Measurements from ENCODE around the gene MCOLN2. TPM values are rescaled to one million over a fixed set of nuclear protein-coding genes. Genes with fewer than 3 reads are reported as not detected.

The MCOLN2 gene
- total and polyA plus RNA-seq, 2 of the 13 experiments (the other 11 are each of a cell fraction or from before 2014, with no cell fraction given), result not detected

- TF ChIP-seq MEIS2 (CRISPR knock-in tag; IDR thresholded peaks at IDR 0.05) (no peak), U2AF2 (IDR thresholded peaks at IDR 0.05; ENCODE audit: low read depth, low read length) (no peak), ELF4 (CRISPR knock-in tag; IDR thresholded peaks at IDR 0.05; ENCODE audit: borderline replicate concordance) (no peak)
Measured at GRCh38 chr1:84939151-84939550, 57.8 kb downstream of the MCOLN2 start (continued).

- no peak overlapping the region for H3K27ac ChIP-seq (ENCODE audit: extremely low read length, insufficient read depth, low read length)
- in situ Hi-C loops (cut with HindIII; ENCODE audit: extremely low pct_ligation_motif_present, low pct_unique_long_range_greater_than_20kb), result loop anchor here (10.0 kb wide), 1 partner anchor 161 kb away; no protein-coding TSS in a partner anchor
- intact Hi-C loops (cut with micrococcal nuclease; ENCODE audit: unreplicated experiment), result loop anchor here (5.0 kb wide), 1 partner anchor 164 kb away; no protein-coding TSS in a partner anchor
- H4K20me1 ChIP-seq (ENCODE audit: insufficient read depth, low read length), result no peaks in the 10 kb centered on the region
- H3K27me3 ChIP-seq (ENCODE audit: control insufficient read depth in 1 of 2, insufficient read depth in 2 of 2, low read length in 2 of 2), result peaks cover 0 to 18% of the 10 kb centered on the region in 2 experiments; a peak in 2 of 5 replicates
- ATAC-seq (peak; percentile 79), FAIRE-seq (peak; percentile 86), DNase-seq (ENCODE audit: low spot score) (peak; percentile 55)
- no TSS peak for BruUV-seq (replicated peaks)
- H3K9ac ChIP-seq (ENCODE audit: insufficient read depth, low read depth, low read length), result no peak overlapping the region
- H3K36me3 ChIP-seq (replicated peaks in 1 of 2; ENCODE audit: control insufficient read depth in 1 of 2, insufficient read depth in 2 of 2, low read length in 2 of 2), result no peaks in the 10 kb centered on the region
- no peak overlapping the region for H3K4me3 ChIP-seq (replicated peaks in 1 of 3; ENCODE audit: insufficient read depth in 1 of 3, low read depth in 2 of 3, low read length in 3 of 3)
- no peak overlapping the region for H2AFZ ChIP-seq (ENCODE audit: low read length)
- no peaks in the 10 kb centered on the region for H3K9me3 ChIP-seq (ENCODE audit: low read length)
- H3K4me1 ChIP-seq (ENCODE audit: insufficient read depth, low read length), result no peaks in the 10 kb centered on the region
- 0% methylated on average over 5 of the region's 5 CpGs for WGBS (ENCODE audit: low lambda C conversion rate)
- no peak overlapping the region for H3K4me2 ChIP-seq (ENCODE audit: low read depth, low read length)
- ChIA-PET CTCF (ENCODE audit: low intra/inter-chr PET ratio, low total read pairs) (interaction anchor here (1.7 to 1.9 kb wide), 2 partner anchors 9 to 1005 kb away, joined by 3 to 7 read pairs; no protein-coding TSS in a partner anchor), POLR2A (no interaction called here)
- H3K79me2 ChIP-seq (ENCODE audit: insufficient read depth, low read length), result no peaks in the 10 kb centered on the region
- TF ChIP-seq DBP (CRISPR knock-in tag; IDR thresholded peaks at IDR 0.05; ENCODE audit: not compliant biosample characterization) (no peak), CTCF (CRISPR knock-in tag; IDR thresholded peaks at IDR 0.05) (peak; percentile 83), ZNF652 (CRISPR knock-in tag; IDR thresholded peaks at IDR 0.05; ENCODE audit: borderline replicate concordance, low read depth) (peak; percentile 82), ZNF337 (CRISPR knock-in tag; IDR thresholded peaks at IDR 0.05; ENCODE audit: borderline replicate concordance, low read depth) (no peak), ZNF710 (CRISPR knock-in tag; IDR thresholded peaks at IDR 0.05; ENCODE audit: borderline replicate concordance) (no peak), ERF (CRISPR knock-in tag; IDR thresholded peaks at IDR 0.05) (0 out of 2 replicates have a peak, but pooled peaks have one; percentile 34), AFF4 (CRISPR knock-in tag; IDR thresholded peaks at IDR 0.05) (no peak), GATAD2A (CRISPR knock-in tag; IDR thresholded peaks at IDR 0.05) (0 out of 2 replicates have a peak, but pooled peaks have one; percentile 13), TEAD3 (CRISPR knock-in tag; optimal IDR thresholded peaks at IDR 0.05; ENCODE audit: borderline replicate concordance) (peak; percentile 34), FOSL2 (CRISPR knock-in tag; IDR thresholded peaks at IDR 0.05) (no peak), HNRNPLL (IDR thresholded peaks at IDR 0.05; ENCODE audit: low read depth, low read length, poor library complexity, severe bottlenecking) (no peak)
Measured at GRCh38 chr1:84936116-84936810, 60.6 kb downstream of the MCOLN2 start.

Measured in HepG2 (cell line).